NAMALWA (cell line): ENCODE measurements around the gene IL5.
"Not testable (repeated sequence)": the region's sequence is repeated elsewhere in the genome, so short reads cannot be mapped to it uniquely, and the experiment has no call there.

Source experiments
- DNase-seq: peaks from one replicate; pipeline ENCODE4 v3.0.0-alpha.2; 2015; ENCODE audit warnings: low spot score

Gene IL5

DNA sequence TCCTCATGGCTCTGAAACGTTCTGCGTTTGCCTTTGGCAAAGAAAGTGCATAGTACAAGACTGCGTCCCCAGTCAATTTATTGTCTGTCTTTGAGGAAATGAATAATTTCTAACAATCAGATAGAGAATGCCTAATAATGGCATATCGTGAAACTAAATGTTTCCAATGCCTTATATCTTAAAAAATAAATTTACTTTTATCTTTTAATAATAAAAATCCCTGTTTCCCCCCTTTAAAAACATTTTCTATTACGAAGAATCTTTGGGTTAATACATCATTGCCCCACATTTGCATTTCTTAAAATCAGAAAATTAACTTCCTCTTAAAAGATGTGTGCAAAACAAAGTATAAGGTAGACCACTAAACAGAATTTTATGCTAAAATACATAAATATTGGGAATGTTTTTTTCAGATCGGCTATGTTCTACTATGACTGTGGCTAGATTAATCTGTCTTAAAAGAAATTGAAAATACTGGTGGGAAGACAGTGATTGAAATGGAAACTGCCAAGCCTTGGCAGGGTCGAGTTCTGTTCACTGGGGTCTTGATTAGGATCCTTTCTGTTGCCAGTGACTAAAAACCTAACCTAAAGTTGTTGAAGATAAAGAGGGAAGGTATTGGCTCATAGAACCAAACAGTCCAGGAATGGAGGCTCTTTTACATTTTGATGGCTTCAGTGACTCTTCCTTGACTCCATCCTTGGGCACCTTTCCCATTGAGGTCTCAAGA is at the start of gene IL5:
Gene IL5 (minus strand): TSS at position 51 of the 730 bp plus-strand sequence. CDS start 44 bp downstream, at position 7.
- no peak for DNase-seq

GRCh38 chr5:132592521-132592920 is 49.2 kb upstream of the IL5 start:
- no peak for DNase-seq

- peak; percentile 20 for DNase-seq
Observed at GRCh38 chr5:132591145-132591544, 47.8 kb upstream of the IL5 start.

GRCh38 chr5:132589467-132589866 is 46.1 kb upstream of the IL5 start:
- no peak for DNase-seq

DNA sequence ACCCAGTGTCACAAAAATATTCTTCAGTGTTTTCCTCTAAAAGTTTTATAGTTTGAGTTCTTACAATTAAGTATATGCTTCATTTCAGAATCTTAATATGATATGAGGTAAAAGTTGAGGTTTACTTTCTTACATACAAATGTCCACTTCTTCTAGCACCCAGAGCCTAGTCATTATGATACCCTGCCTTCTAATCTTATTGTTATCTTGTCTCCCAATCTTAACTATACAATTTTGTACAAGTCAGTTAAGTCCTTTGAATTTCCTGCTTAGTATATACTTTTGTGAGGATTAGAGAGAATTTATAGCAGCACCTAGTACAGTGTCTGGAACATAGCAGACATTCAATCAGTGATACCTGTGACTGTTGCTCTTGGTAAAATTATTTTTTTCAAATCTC is 42.7 kb upstream of the IL5 start:
- no peak for DNase-seq

GRCh38 chr5:132584560-132584959 is 41.2 kb upstream of the IL5 start:
- not testable (repeated sequence) for DNase-seq

DNA sequence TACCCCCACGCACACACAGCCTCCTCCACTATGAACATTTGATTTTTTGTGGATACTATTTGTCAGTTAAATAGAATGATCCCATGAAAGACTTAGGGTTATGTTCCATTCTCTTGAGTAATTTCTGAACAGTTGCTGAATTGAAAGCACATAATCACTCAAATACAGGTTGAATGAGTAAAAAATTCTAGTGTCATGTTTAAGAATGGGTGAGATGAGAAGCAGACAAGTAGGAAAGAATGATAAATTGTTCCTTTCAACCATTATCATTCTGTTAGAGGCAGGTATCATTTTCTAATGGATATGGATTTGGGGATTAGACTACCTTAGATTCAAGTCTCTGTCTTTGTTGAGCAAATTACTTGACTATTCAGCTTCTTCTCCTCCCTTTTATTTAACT is 32.8 kb upstream of the IL5 start:
- DNase-seq: no peak

- no peak for DNase-seq
Observed at GRCh38 chr5:132566657-132567056, 23.3 kb upstream of the IL5 start.

DNA sequence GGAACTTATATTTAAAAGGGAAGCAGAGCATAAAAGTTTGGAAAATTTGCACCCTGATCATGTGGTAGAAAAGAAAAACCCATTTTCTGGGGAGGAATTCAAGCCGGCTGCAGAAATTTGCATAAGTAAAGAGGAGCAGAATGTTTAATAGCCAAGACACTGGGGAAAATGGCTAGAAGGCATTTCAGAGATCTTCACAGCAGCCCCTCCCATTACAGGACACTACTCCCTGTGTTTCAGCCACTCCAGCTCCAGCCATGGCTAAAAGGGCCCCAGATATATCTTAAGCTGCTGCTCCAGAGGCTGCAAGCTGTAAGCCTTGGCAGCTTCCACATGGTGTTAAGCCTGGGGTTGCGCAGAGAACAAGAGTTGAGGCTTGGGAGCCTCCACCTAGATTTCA is 21.2 kb upstream of the IL5 start:
- not testable (repeated sequence) for DNase-seq

GRCh38 chr5:132561601-132562000 is 18.3 kb upstream of the IL5 start:
- DNase-seq: no peak

DNA sequence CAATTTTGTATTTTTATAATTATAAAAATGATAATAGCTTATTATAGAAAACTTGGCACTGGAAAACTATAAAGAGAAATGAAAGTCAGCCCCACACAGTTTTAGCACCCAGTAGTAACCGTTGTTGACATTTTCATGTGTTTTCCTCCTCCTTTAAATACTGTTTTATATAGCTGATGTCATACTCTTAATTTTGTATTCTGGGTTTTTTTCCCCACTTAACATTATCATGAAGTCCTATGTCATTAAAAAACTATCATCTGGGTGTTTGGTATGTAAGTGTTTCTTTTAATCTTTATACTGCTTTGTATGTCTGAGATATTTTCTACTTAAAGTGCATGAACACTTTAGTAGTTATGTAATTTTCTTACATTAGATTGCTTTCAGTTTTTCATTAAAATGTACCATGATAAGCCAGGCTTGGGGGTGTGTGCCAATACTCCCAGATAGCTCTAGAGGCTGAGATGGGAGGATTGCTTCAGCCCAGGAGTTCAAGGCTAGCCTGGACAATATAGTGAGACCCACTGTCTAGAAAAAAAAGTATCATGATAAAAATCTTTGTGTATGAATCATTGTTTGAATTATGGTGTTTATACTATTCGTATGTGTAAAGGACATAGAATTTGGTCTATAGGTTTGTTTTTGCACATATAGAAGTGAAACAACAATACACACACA is 16.2 kb upstream of the IL5 start:
- no peak for DNase-seq

GRCh38 chr5:132557478-132558172 is 14.3 kb upstream of the IL5 start:
- no peak for DNase-seq

DNA sequence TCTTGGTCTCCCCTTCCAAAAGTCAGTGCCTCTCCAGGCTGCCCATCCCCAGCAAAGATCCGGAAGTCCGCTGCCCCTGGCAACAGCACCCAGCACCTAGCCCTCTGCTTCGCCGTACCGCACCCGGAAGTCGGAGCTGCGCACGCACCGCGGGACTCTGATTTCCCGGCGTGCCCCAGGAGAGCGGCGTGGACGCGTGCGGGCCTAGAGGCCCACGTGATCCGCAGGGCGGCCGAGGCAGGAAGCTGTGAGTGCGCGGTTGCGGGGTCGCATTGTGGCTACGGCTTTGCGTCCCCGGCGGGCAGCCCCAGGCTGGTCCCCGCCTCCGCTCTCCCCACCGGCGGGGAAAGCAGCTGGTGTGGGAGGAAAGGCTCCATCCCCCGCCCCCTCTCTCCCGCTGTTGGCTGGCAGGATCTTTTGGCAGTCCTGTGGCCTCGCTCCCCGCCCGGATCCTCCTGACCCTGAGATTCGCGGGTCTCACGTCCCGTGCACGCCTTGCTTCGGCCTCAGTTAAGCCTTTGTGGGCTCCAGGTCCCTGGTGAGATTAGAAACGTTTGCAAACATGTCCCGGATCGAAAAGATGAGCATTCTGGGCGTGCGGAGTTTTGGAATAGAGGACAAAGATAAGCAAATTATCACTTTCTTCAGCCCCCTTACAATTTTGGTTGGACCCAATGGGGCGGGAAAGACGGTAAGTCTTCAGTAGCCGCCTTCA is 13.6 kb upstream of the IL5 start, which contains the start of gene RAD50:
Gene RAD50 (plus strand): TSS at position 215 of the 715 bp plus-strand sequence. CDS start 348 bp downstream, at position 563.
- DNase-seq: peak; percentile 98

GRCh38 chr5:132556153-132556762 is 12.9 kb upstream of the IL5 start:
- no peak for DNase-seq

- DNase-seq: no peak
Observed at GRCh38 chr5:132549576-132549975, 6.3 kb upstream of the IL5 start.

DNA sequence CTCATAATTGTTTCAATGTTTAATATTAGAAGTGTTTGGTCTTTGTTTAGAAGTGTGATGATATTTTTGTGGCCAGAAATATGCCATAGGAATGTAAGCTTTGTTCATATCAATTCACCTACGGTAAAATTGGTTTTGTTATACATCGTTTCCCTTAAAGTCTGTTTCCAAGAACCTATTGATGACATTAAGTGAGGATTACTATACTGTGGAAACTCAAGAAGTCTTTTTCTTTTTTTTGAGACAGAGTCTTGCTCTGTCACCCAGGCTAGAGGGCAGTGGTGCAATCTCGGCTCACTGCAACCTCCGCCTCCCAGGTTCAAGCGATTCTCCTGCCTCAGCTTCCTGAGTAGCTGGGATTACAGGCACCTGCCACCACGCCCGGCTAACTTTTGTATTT is 5.5 kb upstream of the IL5 start:
- DNase-seq: not testable (repeated sequence)

DNA sequence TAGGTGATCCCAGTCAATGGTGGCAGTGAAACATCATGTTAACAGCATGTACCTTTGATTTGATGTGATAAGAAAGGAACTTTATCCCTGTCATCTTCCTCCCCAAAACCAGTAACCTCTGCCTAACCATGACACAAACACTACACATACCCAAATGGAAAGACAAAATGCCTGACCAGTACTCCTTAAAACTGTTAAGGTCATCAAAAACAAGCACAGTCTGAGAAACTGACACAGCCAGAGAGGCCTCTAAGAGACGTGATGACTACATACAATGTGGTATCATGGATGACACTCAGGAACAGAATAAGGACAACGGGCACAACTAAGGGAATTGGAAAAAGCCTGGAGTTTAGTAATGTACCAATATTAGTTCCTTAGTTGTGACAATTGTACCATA is 3.9 kb upstream of the IL5 start:
- DNase-seq: no peak

DNA sequence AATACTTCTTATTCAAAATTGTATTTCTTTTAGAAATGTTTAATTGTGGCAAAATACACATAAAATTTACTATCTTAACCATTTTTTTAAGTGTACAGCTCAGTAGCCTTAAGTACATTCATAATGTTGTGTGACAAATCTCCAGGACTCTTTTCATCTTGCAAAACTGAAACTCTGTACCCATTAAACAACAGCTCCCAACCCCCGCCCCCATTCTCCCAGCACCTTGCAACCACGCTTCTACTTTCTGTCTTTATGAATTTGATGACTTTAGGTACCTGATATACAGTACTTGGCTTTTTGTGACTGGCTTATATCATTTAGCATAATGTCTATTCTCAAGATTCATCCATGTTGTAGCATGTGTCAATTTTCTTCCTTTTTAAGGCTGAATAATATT is 2.8 kb upstream of the IL5 start:
- DNase-seq: no peak

GRCh38 chr5:132540764-132541163 is 2.6 kb downstream of the IL5 start:
- DNase-seq: no peak

DNA sequence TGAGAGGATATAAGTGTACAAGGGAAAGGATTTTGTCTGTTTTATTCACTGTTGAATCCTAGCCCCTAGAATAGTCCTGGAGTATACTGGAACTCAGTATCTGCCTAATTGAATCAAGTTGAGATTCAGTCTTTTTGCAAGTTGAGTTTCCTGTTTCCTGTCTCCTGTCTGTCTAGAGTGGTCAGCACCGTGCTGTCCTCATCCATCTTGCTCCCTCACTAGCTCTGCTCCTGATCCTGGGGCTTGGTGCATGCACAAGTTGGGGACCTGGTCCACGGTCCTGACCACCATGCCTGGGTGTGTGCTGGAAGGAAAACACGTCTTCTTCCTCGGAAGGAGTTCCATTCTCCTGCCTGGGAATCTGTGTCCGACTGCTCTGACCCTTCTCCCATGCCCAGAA is 3.2 kb downstream of the IL5 start:
- DNase-seq: no peak

DNA sequence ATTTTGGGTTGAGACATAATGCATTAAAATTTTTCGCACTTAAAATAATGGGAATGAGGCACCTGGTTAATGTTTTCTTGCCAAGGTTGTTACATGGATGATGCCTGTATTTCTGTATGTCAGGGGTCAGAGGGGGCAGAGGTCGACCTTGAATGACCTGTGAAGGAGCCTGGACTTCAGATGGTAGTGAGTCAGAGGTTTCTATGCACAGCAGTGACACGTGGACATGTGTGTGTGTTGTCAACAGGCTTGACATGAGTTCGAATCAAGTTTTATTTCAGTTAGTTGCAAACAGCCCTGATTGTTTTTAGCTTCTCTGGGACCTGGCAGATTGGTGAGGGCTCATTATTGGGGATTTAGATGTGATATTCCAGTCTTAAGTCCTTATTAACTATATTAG is 3.6 kb downstream of the IL5 start:
- DNase-seq: no peak

DNA sequence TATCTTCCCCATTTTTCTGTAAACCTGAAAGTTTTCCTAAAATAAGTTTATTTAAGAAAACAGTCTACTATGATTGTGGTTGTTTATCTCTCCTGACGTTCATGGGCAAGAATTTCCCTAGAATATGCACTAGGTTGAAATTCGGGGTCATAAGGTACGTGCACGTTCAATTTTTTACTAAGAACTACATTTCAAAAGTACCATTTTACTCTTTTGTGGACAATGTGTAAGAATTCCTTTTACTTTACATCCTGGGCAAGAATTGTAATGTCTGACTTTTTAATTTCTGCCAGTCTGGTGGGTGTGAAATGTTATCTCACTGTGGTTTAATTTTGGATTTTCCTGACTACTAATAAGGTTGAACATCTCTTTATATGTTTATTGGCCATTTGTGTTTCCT is 12.4 kb downstream of the IL5 start:
- no peak for DNase-seq
